GM21367 (cell line): Measurements from ENCODE around the gene APLP2.
A peak's percentile ranks its signal among the peaks of the same experiment; 100 is the strongest.

ENCODE experiments used
- ATAC-seq: cut with Tn5 transposase; IDR thresholded peaks from one replicate; pipeline ENCODE4 v1.9.1; 2021; ENCODE audit not compliant: unreplicated experiment

The APLP2 gene

GRCh38 chr11:130055617-130056016, 14.1 kb upstream of the APLP2 start:
- no peak for ATAC-seq

DNA sequence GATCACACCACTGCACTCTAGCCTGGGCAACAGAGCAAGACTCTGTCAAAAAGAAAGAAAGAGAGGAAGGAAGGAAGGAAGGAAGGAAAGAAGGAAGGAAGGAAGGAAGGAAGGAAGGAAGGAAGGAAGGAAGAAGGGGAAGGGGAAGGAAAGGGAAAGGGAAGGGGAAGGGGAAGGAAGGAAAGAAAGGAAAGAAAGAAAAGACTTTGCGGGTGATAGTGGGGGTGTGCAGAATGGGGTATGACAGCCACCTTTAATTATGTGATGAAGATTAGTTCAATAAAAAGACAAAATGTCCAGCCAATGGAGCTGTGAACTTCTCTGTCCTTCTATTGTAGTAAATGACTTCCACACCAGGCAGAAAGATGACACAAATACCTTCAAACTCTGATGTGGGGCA, 8.7 kb upstream of the APLP2 start:
- ATAC-seq = no peak

DNA sequence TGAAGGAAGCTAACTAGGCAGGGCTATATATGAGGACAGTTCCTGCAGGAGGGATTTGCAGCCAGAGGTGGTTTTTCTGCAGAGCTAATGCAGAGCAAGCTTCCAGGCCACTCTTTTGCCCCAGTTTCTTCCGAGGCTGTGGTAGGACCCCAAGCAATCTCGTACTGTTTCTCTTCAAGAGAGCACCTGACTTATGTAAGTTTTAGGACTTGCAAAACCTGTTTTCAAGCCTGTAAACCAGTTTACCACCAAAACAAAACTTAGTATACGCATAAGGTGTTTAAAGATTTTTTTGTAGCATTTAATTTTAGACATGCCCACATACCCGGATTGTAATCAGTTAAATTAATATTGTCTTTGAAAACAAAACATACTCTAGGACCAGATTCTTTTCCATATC, 7.7 kb upstream of the APLP2 start:
- no peak for ATAC-seq

- ATAC-seq = no peak
Observed at GRCh38 chr11:130063451-130063850, 6.2 kb upstream of the APLP2 start.

GRCh38 chr11:130064596-130064995, 5.1 kb upstream of the APLP2 start:
- no peak for ATAC-seq

DNA sequence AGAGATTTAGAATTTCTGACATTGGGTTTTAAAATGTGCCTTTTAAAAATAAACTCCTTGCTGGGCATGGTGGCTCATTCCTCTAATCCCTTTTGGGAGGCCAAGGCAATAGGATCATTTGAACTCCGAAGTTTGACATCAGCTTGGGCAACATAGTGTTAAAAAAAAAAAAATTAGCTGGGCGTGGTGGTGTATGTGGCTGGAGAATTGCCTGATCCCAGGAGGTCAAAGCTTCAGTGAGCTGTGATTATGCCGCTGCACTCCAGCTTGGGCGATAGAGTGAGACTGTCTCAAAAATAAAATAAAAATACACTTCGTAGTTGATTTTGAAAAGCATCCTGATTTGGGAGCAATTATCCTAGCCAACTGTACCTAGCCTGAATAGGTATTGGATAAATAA, 3.4 kb upstream of the APLP2 start:
- no peak for ATAC-seq

DNA sequence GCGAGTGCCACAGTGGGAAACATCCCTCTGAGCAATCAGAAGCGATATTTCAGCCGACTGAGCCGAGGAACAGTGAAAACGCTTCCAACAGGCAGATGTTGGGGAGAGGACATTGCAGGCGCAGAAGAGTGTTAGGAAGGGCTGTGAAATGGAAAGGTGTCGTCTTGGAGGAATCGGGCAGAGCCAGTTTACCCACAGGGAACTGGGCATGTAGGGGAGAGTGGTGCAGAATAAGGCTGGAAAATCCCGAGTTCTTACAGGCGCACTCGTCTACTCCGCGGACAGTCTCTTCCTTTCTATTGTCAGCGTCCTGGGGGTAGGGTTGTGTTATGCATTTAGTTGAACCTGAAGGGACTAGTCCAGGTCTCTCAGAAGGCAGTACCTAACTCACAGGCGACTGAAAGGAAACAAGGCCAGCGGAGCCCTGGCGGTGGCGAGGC, 1.1 kb upstream of the APLP2 start:
- no peak for ATAC-seq

DNA sequence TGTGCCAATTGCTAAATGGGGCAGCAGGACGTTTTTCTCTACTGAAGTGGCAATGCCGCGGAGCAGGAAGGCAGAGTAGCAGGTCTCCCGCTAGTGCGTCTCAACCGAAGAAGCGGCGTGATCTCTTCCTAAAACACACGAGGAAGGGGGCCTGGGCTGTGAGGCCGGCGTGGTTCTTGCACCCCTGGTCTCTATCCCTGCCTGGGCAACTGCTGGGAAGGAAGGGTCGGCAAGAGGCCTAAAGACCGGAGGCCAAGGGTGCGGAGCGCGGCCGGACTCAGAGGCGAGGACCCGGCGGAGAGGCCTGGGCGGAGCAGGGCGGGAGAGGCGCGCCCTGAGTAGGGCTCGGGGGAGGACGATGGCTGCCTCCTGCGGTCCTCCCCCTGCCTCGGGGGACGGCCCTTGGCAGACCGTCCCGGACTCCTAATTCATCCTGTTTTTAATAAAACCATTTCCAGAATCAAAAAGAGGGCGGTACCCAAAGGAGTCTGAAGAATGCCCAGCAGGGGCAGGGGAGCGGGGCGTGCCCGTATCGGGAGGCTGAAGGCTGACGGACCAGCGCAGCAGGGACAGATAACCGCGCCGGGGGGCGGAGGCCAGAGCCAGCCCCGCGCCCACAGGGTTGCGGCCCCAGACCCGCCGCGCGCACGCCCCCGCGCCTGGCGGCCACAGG, 572 bp upstream of the APLP2 start:
- ATAC-seq = peak; percentile 38

DNA sequence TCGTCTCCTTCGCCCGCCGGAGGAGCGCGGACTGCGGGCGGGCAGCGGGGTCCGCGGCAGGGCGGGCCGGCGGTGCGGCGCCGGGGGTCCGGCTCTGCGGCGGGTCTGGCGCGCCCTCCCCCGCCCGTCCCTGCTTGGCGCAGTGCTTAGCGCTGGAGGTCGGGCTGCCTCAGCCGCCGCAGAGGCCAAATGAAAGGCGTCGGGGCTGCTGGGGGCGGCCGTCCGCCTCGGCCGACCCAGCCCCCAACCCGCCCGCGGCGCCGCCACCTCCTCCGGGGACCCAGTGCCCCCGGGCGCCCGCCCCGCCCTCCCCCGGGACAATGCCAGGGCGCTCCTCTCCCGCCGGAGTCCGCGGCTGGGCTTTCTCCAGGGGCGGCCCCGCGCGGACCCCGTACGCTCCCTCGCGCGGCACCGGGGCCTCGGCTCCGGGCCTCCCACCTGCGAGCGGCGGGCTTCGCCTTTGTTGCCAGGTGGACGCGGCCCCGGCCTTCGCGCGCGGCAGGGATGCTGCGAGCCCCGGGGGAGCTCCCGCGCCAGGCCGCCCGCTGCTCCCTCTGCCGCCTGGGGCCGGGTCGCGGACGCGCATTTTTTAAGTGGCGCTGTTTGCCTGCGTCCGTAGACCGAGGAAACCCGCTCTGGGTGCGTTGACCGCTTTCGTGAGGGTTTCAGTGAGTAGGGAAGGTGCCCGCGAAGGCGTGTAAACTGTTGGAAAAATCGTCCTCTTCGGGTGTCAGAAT, 583 bp downstream of the APLP2 start:
- ATAC-seq = peak; percentile 19

- ATAC-seq = no peak
Observed at GRCh38 chr11:130070846-130071200, 1.1 kb downstream of the APLP2 start.

DNA sequence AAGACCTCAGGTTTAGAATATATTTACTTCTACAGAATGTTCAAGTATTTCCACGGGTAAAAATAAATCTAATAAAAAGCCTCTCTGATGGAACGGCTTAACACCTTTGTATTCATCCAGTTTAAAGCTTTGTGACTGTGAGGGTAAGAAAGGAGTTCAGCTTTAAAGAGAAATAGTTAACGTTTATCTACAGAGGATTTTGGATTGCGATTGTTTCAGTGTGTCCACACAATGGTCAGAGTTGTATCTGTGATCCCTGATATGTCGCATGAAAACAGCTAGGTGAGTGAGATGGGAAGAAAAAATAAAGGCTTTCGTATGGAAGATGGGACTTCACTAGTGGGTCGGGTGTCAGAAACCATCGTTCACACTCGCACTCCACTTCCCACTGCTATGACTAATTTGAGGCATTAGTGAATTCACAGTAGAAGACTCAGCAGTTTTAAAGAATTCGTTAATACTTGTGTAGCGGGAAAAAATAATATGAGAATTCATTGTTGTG, 1.6 kb downstream of the APLP2 start:
- no peak for ATAC-seq

- ATAC-seq = no peak
Observed at GRCh38 chr11:130074736-130075135, 5.0 kb downstream of the APLP2 start.

GRCh38 chr11:130076778-130077481, 7.2 kb downstream of the APLP2 start:
- no peak for ATAC-seq

- no peak for ATAC-seq
Observed at GRCh38 chr11:130077671-130078070, 8.0 kb downstream of the APLP2 start.

DNA sequence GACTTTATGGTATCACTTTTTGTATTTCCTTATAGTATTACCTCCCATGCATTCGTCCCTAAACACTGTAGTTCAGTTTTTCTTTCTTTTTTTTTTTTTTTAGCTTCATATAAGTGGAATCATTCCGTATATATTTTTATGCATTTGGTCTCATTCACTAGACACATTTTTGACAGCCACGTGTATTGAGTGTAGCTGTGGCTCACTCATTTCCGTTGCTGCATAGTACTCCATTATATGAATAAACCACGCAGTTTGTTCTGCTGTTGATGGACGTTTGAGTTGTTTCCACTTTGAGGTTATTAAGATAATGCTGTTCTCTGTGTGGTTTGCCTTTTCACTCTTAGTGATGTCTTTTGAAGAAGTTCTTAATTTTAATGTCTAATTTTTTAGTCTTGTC, 8.4 kb downstream of the APLP2 start:
- ATAC-seq = no peak

DNA sequence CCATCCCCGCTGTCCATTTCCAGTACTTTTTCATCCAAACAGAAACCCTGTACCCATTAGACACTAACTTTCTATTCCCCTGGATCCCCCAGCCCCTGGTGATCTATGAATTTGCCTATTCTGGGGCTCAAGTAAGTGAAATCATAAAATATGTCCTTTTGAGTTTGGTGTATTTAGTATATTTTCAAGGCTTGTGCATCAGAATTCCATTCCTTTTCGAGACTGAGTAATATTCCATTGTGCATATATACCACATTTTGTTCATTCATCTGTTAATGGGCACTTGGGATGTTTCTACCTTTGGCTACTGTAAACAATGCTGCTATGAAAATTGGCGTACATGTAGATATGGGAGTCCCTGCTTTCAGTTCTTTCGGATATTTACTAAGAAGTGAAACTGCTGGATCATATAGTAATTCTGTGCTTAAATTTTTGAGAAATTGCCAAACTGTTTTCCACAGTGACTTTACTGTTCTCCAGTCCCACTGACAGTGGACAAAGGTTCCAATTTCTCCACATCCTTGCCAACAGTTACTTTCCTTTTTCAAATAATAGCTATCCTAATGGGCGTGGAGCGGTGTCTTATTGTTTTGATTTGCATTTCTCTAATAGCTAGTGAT, 16.1 kb downstream of the APLP2 start:
- ATAC-seq = no peak

DNA sequence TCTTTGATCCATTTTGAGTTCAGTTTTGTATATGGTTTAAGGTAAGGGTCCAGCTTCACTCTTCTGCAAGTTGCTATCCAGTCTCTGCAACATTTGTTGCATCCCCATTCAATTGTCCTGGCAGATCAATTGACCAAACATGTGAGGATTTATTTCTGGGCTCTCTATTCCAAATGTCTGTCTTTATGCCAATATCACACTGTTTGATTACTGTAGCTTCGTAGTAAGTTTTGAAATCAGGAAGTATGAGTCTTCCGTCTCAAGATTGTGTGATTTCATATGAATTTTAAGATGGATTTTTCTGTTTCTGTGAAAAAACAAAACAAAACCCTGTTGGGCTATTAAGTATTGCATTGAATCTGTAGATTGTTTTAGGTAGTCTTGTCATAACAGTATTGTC, 17.0 kb downstream of the APLP2 start:
- no peak for ATAC-seq

DNA sequence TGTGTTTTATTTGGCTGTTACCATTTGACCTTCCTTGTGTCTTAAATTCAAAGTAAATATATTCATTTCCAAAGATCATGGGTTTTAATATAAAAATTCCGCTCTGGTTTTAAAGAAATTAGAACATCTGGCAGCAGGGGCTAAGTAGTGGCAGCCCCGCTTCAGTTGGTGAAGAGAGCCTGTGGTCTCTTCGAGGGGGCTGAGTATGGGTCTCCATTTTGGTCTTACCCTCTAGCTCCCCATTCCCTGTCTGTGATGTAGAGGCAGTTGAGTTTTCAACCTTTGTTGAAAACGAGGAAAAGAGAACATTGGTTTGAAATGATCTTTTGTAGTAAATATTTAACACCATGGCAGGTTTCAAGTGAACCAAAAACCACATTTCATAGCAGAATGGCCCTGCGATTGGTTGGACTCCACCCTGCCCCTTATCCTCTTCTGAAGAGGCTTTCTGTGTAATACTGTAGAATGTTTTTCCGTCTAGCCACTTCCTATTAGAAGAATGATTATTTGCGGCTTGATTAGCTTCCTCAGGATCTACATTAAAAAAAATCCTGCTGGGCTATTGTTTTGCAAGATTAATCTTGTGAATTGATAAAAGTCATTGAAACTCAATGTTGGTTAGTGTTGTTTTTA, 17.7 kb downstream of the APLP2 start:
- no peak for ATAC-seq

GRCh38 chr11:130088217-130088616, 18.5 kb downstream of the APLP2 start:
- ATAC-seq = no peak

DNA sequence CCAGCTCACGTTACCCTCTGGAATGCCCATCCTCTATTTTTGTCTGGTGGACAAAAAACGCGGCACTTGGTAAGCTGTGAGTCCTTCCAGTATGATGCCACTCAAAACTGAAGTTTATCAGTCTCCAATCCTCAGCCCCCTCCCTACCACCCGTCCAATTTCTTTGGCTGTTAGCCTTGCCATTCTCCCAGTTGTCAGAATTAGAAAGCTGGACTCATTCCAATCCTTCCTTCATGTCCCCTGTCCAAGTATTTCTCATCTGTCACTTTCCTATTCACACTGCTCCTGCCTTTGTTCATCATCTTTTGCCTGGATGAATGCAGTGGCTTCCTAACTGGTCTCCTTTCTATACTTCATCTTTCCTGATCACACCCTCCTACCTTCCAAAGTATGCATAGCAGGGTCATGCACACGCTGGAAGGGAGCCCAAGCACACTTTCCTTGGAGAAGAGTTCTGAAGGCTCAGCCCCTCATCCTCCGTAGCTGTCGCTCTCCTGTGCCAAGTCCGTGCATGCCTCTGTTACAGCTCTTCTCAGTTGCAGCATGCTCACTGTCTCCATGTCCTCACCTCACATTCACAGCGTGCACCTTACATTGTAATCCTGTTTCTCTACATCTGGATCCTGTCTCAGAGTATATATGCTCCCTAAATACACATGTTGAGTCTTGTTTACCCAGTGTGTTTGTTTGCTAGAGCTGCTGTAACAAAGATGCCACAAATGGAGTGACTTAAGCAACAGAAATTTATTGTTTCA, 19.4 kb downstream of the APLP2 start:
- no peak for ATAC-seq
